GM18519 (cell line): Measurements from ENCODE around the gene STIMATE.

Source experiments
- ATAC-seq: cut with Tn5 transposase; IDR thresholded peaks from one replicate; pipeline ENCODE4 v1.9.1; 2021; ENCODE audit warnings: mild to moderate bottlenecking, moderate library complexity; ENCODE audit not compliant: unreplicated experiment, low FRiP score

The STIMATE gene

DNA sequence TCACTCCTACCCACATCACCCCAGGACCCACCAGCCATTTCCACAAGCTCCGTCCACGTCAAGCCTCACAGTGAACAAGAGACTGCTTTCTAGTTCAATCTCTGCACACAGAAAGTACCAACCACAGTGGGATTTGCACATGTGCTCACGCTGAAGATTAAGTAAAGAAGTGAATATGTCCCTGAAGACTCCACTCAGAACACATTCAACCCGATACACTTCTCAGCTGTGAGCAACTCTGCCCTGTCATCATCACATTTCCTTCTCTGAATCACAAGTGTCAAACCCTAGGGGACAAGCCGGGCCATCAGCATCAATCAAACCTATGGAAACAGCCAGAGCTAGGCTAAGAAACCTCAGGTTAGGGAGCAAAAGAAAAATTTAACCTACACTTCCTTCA lies 1.9 kb downstream of the STIMATE start:
- ATAC-seq, result no peak

DNA sequence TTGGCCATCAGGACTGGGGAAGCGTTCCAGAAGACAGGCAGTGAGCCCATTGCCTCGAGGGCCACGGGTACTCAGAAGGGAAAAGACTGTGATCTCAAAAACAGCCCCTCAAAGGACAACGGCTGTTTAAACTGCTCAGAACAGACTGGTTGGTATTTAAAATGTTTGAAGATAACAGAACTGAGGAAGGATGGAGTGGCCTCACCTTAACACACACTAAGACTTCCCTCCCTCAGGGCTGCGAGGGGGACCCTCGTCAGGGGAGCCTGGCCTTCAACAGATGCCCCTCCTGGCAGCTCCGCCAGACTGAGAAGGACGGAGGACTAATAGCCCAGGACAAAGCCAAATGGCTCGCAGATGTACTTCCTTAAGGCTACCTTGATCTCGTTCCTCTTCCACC lies 2.6 kb downstream of the STIMATE start:
- no peak for ATAC-seq

DNA sequence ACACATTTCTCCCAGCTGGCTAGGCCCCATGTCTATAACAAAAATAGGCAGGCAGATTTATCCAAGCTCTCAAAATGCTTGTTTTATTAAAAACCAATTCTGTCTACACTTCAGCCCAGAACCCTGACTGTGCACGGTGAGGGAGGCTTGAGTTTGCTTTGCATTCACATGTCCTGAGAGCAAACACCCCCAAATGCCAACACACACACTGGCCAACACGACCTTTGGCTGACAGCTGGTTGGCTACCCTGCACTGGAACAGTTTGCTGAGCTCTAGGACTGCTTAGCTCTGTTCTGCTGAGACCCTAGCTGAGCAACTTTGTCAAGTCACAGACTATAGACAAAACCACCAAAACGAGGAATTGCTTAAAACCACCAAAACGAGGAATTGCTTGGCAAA lies 3.6 kb downstream of the STIMATE start:
- ATAC-seq, result no peak

DNA sequence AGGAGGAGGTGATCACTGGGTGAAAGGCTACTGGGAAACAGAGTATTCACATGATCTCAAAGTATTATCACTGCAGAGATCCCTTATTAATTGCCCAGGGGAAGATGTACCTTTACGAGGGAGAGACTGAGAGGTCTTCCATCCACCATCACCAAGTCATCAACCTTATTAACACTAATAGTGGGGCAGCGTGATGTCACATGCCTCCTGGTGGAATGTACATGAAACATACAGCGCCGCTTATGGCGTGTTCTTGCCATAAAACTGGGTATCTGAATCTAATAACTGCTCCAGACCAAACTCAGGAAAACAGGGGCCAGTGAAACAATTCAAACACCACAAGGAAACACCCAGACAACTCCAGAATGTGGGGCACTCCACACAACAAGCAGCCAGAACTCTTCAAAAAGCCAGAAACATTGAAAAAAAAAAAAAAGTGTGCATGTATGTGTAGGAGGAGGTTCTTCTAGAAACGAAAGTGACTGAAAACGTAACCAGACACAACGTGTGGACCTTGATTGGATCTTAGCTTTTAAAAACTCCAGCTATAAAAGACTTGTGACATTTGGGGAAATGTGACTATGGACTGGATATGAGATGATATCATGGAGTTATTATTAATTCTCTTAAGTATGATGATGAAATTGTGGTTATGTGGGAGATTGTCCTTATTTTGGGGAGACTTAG lies 4.6 kb downstream of the STIMATE start:
- ATAC-seq, result no peak

DNA sequence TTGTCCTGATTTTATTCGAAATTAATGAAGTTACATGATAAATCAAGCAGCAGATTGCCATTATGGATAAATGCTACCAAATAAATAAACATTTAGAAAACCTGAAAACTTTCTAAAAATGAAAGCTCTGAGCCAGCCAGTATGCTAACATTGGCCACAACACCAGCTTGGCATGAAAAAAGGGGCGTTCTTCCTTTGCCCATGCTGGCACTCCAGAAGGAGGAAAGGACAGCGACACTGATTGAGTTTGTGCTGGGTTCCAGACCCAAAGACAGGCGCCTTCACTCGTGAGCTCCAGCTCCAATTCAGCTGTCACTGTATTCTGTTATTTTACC lies 5.1 kb downstream of the STIMATE start:
- ATAC-seq, result no peak

DNA sequence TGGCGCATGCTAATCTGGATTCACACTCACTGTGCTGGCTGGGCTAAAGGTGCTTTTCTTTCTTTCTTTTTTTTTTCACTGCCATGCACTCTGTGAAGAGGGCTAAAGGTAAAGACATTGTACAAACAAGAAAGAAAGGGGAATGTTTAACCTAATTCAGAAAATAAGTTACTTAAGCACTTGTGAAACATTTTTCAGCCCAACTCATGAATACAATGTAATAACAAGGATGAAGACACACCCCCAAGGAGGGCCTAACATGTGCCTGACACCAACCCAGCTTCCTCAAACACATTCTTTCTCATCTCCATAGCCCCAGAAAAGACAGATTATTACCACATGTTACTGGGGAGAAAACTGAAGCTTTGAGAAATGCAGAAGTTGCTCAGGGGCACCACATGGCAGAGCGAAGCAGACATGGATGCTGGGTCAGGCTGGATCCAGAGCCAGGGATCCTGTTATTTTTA lies 5.7 kb downstream of the STIMATE start:
- no peak for ATAC-seq

DNA sequence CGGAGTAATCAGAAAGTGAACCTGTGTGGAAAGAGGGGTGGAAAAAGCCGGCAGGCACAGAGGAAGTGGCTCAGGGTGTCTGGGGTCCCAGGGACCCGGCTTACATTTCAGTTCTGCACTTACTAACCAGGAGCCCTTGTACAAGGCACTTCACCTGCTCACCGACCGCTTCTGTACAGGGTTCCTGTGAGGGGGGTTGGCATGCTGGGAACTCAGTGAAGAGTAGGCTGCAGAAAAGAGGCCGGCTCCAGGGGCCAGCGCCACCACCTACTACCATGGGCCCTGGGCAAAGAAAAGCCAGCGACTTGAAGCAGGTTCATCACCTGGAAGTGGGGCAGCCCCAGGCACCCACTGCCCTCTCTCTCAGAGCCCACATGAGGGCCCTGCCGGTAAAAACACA lies 6.2 kb downstream of the STIMATE start:
- ATAC-seq, result no peak

DNA sequence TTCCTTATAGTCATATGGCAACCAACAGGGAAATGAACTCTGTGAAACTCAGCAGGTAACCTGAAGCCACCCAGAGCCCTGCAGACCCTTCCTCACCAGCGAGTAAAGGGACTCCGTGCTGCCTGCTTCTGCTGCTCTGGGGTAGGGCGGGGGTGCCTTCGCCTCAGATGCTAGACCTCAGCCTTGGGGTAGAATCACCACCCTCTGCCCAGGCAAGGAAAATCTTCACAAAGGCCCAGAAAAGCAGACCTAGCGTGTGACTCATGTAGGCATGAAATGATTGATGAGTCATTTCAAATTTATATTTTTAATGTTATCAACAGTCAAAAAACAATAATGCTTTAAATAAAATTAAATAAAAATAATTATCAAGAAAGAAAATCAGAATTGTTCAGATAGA lies 6.6 kb downstream of the STIMATE start:
- no peak for ATAC-seq

DNA sequence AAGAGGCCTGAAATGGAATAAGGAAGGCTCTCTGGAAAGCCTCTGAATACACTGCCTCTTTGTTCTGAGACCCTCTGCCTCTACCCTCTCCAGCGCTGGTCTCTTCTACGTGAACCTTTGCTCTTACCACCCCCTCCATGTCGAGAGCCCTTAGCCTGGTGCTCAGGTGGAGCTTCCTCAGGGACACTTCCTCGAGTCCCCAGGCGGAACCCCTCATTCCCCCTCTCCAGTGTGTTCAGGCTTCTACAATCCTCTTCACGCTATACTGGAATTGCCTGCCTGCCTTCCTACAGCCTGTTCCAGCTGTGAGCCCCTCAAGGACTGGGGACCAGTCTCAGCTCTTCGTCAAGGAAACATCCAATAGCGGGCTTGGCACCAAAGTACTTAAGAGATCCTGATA lies 7.4 kb downstream of the STIMATE start:
- no peak for ATAC-seq

DNA sequence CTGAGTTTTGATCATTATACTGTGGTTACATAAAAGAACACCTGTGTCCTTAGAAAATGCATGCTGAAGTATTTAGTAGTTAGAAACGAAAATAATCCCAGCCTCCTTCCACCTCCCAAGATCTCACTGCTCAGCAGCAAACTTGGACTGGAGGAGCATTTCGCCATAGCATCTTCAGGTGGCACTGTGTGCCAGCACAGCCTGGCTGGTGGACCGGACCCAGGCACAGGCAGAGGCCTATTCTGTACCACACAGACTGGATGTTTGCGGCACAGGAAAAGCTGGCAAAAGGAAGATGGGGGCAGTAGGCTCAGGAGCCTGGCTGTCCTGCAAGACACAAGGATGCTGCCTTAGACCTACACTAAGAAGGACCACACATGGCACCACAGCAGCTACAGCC lies 10.2 kb downstream of the STIMATE start:
- ATAC-seq, result no peak

DNA sequence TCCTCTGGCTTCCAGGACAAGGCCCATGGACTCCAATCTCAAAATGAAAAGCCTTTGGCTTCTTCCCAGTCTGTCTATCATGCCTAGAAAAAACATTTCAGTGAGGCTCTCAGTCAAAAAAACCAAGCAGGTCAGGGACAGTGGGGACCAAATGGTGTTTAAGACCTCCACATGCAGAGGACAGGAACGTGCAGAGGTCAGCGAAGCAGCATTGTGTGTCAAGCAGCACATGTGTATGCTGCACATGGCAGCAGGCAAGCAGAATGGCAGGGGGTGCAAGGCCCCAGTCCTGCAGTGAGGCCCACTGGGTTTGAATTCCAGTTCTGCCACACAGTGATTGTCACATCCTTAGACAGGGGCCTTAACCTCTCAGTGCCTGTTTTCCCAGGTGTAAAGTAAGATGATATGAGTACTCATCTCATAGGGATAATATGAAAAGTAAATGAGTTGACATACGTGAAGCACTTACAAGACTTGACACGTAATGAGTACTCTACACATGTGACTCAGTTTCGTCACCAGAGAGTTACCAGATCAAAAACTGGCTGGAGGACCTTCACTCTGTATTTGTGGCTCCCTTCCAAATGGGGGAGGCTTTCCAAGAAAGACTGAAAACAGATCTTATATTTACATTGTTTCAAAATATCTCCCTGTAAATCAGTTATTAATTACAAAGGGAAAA lies 11.2 kb downstream of the STIMATE start:
- ATAC-seq, result no peak

DNA sequence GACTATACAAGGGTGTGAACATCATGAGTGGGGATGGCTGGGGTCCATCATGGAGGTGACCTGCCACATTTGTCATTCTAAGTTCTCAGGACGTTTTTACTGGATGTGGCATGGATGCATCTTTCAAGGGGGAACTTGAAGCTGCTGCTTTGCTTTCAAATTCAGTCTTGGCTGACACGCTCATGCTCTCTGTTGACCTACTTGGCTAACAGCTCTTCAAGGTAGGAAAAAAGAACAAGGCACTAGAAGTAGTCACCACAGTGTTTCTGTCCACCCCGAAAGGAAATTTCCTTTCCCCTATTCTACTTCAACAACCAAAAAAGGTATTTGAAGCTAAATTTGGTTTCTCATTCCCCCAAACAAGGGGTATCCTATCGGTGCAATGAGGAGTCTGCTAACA lies 15.0 kb downstream of the STIMATE start:
- ATAC-seq, result no peak

DNA sequence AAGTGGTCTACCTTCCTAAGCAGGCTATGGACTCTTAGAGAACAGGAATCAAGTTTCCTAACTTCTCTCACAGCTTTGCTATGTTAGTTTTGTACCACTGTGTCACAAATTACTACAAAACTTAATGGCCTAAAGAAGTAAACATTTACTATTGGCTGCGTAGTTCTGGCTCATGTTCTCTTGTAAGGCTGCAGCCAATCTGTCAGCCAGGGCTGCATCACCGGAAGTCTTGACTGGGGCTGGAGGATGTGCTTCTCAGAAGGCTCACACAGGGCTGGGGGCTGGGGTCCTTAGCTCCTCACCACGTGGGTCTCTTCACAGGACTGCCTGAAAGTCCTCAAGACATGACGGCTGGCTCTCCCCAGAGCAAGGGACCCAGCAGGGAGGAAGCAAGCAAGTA lies 15.5 kb downstream of the STIMATE start:
- no peak for ATAC-seq

DNA sequence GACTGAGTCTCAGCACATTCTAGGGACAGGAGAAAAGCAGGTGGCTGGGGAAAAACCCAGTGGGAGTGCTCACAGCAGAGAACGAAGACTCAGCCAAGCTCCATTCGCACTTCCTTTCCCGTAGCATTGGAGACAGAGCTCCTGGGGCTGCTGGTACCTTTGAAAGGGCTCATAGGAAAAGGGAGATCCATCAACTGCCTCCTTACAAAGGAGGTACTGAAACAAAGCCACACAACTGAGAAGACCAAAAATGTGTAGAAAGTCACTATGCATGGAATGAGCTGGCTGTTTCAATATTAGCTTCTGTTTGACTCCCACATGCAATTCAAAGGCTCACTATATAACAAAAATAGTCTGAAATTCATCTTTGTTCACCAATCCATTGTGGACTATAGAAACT lies 16.9 kb downstream of the STIMATE start:
- no peak for ATAC-seq

DNA sequence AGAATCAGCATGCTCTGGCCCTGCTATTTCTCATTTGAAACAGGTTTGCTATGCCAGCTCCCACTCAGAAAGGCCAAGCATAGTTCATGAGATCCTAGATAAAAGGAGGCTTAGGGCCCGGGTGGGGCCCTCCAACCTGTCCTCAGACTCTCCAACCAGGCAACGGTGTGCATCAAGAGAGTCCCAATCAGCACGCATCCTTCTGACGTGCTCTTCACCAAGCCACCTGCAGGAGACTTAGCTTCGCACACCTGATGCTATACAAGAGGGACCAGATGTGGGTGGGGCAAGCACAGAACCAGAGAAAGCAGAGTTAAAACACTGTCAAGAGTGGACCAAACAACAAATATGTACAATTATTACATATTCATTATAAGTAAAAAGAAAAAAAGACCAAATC lies 17.3 kb downstream of the STIMATE start:
- no peak for ATAC-seq

DNA sequence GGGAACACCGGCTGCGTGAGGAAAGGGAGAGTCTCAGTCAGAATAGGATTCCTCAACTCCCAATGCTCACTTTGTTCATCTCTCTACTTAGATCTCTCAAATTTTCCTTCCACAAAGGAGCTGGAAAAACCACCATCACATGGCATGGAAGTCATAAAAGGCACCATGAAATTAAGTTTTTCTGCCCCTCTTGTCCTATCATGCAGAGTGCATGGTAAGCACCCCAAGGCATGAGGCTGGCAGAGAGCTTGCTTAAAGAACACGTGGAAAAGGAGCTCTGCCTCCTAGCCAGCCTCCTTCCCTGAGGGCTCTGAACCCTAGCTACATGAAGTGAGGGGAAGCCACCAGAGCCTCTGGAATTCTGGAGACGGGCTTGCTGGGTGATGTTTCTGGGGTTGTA lies 17.8 kb downstream of the STIMATE start:
- no peak for ATAC-seq

DNA sequence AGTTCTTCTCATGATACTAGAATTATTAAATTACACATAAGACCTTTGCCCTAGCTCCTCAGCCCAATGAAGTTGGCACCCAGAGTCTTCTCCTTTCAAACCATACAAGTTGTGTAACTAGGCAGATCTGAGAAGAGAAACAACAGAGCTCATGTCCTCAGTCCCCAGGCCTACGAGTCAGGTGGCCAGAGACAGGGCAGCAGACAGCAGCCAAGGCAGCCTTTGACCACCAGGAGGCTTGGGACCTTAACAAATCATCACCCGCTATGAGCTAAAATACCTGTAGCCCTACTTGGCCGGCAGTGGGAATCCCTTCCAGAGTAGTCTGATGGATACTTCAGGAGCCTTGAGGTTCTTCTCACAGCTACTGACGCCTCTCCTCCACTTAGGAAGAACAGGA lies 18.3 kb downstream of the STIMATE start:
- no peak for ATAC-seq

DNA sequence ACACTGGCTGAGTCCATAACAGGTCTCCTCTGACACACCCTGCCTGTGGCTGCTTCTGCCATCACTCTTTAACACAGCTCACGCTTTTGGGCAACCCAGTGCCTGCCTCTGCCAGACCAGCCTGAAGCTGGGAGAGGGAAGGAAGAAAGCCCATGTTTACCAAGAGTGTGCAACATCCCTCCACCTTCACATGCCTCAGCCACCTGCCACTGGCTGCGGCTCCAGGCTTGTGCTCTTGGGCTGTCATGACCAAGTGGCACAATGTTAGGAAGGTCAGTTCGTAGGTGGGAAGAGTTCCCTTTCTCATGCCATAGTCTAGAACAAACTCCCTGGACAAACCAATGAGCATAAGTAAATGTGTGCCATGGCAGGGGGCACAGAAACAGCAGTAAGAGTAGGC lies 20.3 kb downstream of the STIMATE start:
- no peak for ATAC-seq

DNA sequence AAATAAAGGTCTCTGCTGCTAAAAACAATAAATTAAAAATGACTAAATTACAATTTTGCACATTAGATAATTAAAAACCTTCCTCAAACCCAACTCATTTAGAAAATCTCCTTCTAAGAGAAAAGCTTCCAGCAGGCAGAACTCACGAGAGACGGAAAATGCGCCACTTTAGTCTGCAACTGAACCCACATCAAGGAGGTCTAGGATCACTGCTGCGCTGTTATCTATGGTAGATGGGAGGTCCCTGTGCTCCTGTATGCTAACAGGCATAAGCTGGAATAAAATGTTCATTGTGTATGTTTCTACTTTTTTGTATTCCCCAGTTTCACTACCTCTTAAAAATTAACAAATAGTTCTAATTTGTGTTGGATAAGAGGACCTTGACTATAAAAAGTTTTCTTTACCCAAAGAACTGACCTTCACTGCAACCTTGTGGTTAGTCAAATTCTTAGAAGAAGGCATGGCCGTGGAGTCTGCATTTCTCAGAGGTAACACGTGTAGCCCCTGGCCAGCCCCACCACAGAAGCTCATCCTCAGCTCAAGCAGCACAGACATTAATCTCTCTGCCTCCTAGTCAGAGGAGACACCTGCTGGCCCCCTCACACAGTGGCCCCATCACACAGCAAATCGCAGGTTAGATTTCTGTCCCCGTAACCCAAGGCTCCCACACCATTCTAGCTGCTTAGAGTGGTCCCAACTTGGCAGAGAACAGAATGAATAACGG lies 22.3 kb downstream of the STIMATE start:
- ATAC-seq, result no peak

DNA sequence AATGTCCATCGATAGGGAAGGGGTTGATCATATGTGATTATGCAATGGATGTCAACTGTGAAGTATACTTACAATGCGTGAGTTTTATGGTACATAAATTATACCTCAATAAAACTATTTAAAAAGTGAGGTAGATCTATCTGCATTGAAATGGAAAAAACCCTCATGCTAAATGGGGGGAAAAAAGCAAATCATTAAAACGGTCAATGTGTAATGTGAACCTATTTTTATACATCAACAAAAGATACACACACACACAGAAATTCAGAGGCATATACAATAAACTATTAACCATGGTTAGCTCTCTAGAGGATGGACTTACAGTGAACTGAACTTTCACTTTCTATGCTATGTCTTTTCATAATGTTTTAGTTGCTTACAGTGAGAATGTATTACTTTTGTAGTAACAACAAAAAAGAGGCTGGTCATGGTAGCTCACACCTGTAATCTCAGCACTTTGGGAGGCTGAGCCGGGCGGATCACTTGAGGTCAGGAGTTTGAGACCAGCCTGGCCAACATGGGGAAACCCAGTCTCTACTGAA lies 23.1 kb downstream of the STIMATE start:
- ATAC-seq, result no peak

DNA sequence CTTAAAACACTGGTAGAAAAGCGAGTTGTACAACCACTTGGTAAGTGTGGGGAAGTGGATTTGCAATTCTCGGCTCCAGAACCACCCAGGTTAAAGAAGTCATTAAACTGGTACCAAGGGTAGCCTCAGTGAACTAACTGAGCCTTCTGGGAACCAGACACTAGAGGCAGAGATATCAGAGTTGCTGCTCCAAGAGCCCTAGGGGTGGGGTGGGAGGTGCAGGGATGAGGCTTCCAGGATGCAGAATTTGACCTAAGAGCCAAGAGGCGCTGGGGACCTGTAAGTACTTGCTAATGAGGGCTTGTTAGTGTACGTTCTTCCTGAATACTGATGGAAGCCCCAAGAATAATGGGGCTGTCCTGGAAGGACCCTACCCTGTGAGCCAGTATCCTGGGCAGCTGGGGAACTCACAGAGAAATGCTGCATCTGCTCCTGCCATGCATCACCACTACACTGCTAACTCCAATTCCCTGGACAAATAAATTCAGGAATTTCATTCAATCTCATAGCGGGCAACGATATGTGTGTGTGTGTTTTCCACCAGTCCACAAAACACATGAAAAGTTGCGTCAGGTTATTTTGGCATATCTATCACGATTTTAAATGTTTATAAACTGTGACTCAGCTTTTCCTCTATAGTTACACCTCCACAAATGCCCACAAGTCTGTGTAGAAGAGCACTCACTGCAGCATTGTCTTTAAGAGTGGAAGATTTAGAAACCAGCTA lies 23.8 kb downstream of the STIMATE start:
- no peak for ATAC-seq
